Measurements from ENCODE around the gene TST. TPM values are rescaled to one million over a fixed set of nuclear protein-coding genes. Genes with fewer than 3 reads are reported as not detected.

The TST gene
- total RNA-seq, 2 donors from 2014 or later, result 3.5 to 6.7 TPM

DNA sequence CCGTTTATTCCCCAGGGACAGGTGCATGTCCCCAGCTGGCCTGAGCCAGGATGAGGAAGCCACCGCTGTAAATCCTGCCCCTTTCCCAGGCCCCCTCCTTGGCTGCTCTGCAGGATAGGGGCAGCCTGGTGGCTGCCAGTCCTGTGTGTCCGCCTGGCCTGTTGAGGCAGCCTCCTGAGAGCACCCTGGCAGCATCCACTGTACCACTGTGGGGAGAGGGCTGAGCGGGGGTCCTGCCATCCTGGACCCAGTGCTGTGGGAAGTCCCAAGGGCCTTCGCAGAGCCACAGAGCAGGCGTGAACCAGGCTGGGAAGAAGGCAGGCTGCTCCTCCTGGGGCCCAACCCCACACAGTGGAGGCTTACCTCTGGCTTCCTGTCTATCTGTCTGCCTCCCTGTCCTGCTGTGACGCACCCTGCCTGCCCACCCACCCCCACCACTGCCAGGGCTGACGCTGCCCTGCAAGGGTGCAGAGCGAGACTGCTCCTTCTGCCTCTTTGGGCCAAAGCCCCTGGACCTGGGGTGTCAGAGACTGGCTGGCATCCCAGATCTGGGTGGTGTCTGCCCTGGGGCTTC is 40.7 kb upstream of the TST start:
- no peak for DNase-seq
- H3K36me3 Mint-ChIP-seq (ENCODE audit: insufficient read depth in 2 of 2), result peaks cover 1 to 3% of the 10 kb centered on the region in 2 donors
- no peak overlapping the region for H3K27ac Mint-ChIP-seq
- no peaks in the 10 kb centered on the region for H3K9me3 Mint-ChIP-seq
- H3K4me3 Mint-ChIP-seq, result peak overlapping the region; percentile 82 to 88
- ATAC-seq (replicated peaks in 1 of 2), result peak; percentile 43 to 58
- no peaks in the 10 kb centered on the region for H3K27me3 Mint-ChIP-seq (ENCODE audit: low read depth)
- H3K4me1 Mint-ChIP-seq (ENCODE audit: low read depth), result peaks cover 28% of the 10 kb centered on the region

DNA sequence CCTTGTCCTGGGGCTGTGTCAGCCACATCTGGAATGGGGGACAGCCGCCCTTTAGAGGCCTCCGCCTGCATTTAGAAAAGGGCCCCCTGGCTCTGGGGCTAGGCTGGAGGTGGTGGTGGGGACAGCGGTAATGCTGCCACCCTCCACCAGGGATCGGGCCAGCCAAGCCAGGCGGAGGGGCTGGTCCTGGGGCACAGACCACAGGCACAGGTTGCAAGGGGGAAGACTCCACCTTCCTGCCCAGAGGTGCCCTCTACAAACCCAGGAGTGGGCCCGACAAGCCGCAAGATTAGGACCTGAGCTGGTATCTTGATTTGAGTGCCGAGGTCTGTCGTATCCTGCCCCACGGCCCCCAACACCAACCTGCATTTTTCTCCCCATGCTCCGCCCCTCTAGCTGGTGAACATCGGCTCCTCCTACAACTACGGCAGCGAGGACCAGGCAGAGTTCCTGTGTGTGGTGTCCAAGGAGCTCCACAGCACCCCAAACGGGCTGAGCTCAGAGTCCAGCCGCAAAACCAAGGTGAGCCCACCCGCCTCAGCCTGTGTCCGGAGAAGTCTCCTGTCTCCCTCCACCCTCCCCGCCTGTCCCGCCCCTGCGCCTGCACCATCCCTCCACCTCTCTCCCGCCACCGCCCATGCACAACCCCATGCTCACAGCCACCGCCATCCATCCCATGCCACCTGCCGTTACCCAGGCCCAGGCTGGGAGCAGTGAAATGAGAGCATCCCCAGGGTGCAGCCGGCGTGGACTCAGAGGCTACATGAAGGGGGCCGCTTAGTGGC is 39.9 kb upstream of the TST start:
- no peak overlapping the region for H3K27ac Mint-ChIP-seq
- no peak for ATAC-seq (replicated peaks in 1 of 2)
- H3K4me3 Mint-ChIP-seq, result no peak overlapping the region
- no peaks in the 10 kb centered on the region for H3K9me3 Mint-ChIP-seq
- peaks cover 1 to 2% of the 10 kb centered on the region in 2 donors for H3K36me3 Mint-ChIP-seq (ENCODE audit: insufficient read depth in 2 of 2)
- H3K4me1 Mint-ChIP-seq (ENCODE audit: low read depth), result peaks cover 28% of the 10 kb centered on the region
- H3K27me3 Mint-ChIP-seq (ENCODE audit: low read depth), result no peaks in the 10 kb centered on the region
- no peak for DNase-seq

DNA sequence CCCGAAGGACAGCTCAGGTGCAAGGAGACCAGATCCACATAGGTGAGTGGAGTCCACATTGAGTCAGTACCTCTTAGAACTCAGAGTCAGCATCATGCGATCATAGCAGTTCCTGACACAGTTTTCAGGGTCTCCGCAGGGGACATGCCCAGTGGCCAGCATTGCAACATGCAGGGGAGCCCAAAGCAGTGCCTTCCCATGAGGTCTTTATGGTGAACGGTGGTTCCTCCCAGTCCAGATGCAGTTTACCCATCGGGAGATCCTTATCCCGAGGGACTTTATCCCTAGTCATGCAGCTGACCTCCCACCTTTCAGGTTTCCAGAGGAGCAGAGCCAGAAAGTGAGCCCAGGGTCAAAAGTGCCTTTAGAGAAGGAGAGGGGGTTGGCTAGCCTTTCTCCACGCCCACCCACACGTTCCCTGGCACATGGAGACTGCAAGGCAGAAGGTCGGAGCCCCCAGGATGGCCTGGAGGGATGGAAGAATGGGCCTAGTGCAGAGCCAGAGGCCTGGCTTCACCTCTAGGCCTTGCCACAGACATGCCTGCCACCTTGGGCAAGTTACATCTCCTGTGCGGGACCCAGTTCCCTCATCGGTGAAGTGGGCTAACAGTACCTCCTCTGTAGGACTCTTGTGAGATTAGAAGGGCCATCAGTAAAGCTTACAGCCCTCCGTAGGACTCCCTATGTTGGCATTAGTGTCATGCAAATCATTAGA is 38.7 kb upstream of the TST start:
- no peak for DNase-seq
- H3K9me3 Mint-ChIP-seq, result no peaks in the 10 kb centered on the region
- ATAC-seq (replicated peaks in 1 of 2), result no peak
- no peaks in the 10 kb centered on the region for H3K27me3 Mint-ChIP-seq (ENCODE audit: low read depth)
- H3K4me1 Mint-ChIP-seq (ENCODE audit: low read depth), result peaks cover 34% of the 10 kb centered on the region
- H3K27ac Mint-ChIP-seq, result no peak overlapping the region
- no peak overlapping the region for H3K4me3 Mint-ChIP-seq
- peaks cover 1 to 2% of the 10 kb centered on the region in 2 donors for H3K36me3 Mint-ChIP-seq (ENCODE audit: insufficient read depth in 2 of 2)

DNA sequence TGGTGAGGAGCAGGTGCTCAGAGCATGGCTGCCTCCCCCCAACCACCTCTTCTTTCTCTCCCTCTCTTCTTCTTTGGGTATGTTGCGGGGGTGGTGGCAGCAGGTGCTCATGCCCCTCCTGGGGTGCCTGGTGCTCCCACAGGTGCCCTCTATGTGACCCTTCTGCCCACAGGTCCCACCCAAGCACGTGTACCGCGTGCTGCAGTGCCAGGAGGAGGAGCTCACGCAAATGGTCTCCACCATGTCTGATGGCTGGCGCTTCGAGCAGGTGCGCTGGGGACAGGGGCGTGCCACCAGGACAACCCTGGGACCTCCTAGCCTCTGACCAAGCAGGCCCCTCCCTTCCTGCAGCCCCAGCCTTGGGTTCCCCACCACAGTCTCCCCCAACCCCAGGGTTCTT is 38.0 kb upstream of the TST start:
- no peak overlapping the region for H3K27ac Mint-ChIP-seq
- H3K27me3 Mint-ChIP-seq (ENCODE audit: low read depth), result no peaks in the 10 kb centered on the region
- peaks cover 1 to 2% of the 10 kb centered on the region in 2 donors for H3K36me3 Mint-ChIP-seq (ENCODE audit: insufficient read depth in 2 of 2)
- no peak for ATAC-seq (replicated peaks in 1 of 2)
- H3K9me3 Mint-ChIP-seq, result no peaks in the 10 kb centered on the region
- no peak for DNase-seq
- H3K4me1 Mint-ChIP-seq (ENCODE audit: low read depth), result peaks cover 40% of the 10 kb centered on the region
- H3K4me3 Mint-ChIP-seq, result no peak overlapping the region

DNA sequence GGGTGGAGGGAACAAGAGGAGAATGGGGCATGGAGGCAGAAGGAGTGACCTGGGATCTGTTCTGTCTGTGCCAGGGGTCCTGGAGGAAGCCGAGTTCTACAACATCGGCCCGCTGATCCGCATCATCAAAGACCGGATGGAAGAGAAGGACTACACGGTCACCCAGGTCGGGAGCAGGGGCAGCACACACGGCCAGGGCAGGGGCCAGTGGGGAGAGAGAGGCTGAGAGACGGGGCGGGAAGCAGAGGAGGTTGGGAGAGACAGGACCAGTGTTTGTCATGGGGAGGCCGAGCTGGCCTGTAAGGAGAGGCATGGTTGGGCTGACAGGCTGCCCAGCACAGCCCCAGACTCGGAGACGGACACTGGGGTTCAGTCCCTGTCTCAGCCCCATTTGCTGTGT is 37.0 kb upstream of the TST start:
- DNase-seq (no peak), ATAC-seq (replicated peaks in 1 of 2) (no peak)
- peaks cover 32% of the 10 kb centered on the region for H3K4me1 Mint-ChIP-seq (ENCODE audit: low read depth)
- H3K27ac Mint-ChIP-seq, result no peak overlapping the region
- H3K27me3 Mint-ChIP-seq (ENCODE audit: low read depth), result no peaks in the 10 kb centered on the region
- H3K9me3 Mint-ChIP-seq, result no peaks in the 10 kb centered on the region
- H3K4me3 Mint-ChIP-seq, result no peak overlapping the region
- peaks cover 1 to 2% of the 10 kb centered on the region in 2 donors for H3K36me3 Mint-ChIP-seq (ENCODE audit: insufficient read depth in 2 of 2)

DNA sequence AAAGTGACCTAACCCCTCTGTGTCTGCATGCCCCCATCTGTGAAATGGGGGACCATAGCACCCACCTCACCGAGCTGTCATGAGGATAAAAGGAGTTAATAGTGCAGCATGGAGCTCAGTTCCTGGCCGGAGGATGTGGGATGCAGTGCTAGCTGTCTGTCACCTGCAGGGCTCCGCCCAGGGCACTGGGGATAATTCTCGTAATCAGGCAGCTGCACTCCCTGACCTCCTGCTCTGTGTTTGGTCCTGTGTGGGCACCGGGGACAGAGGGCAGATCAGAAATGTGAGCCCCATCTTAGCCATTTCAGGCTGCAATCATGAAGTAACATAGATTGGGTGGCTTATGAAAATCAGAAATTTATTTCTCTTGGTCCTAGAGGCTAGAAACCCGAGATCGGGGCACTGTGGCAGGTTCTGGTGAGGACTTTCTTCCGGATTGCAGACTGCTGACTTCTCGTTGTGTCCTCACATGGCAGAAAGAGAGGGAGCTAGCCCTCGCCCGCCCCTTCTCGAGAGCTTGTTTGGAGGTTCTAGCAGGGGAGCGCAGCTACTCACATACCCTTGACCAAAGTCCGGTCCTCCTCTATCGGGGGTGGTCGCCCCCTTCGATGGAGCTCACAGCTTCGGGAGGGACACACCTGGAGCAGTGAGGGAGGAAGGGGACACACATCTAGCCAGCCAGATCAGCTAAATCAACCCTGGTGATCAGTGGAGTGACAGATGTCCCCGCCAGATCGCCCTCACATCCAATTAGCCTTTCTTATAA is 35.5 kb upstream of the TST start:
- DNase-seq, result no peak
- Mint-ChIP-seq H3K36me3 (ENCODE audit: insufficient read depth in 2 of 2) (peaks cover 0 to 2% of the 10 kb centered on the region in 2 donors), H3K27me3 (ENCODE audit: low read depth) (no peaks in the 10 kb centered on the region), H3K27ac (no peak overlapping the region), H3K4me3 (no peak overlapping the region), H3K4me1 (ENCODE audit: low read depth) (peaks cover 17% of the 10 kb centered on the region), H3K9me3 (no peaks in the 10 kb centered on the region)
- no peak for ATAC-seq (replicated peaks in 1 of 2)

DNA sequence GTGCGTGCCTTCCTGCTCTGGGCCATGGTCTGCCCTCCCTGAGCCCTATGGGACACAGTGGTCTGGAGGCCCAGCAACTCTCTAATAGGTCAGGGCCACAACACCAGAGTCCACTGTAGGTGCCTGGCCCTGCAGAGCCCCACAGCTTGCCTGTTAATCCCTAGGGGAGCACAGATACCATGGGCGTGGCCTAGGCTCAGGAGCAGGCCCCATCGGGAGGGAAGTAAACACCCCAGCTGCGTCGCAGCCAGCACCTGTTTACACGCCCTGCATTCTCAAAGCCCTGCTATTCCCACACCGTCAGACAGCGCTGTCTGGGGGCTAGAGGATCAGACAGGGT is 34.8 kb upstream of the TST start:
- no peak overlapping the region for H3K27ac Mint-ChIP-seq
- H3K4me3 Mint-ChIP-seq, result no peak overlapping the region
- H3K4me1 Mint-ChIP-seq (ENCODE audit: low read depth), result peaks cover 15% of the 10 kb centered on the region
- peaks cover 0 to 2% of the 10 kb centered on the region in 2 donors for H3K36me3 Mint-ChIP-seq (ENCODE audit: insufficient read depth in 2 of 2)
- no peaks in the 10 kb centered on the region for H3K9me3 Mint-ChIP-seq
- no peaks in the 10 kb centered on the region for H3K27me3 Mint-ChIP-seq (ENCODE audit: low read depth)
- ATAC-seq (replicated peaks in 1 of 2) (no peak), DNase-seq (no peak)

DNA sequence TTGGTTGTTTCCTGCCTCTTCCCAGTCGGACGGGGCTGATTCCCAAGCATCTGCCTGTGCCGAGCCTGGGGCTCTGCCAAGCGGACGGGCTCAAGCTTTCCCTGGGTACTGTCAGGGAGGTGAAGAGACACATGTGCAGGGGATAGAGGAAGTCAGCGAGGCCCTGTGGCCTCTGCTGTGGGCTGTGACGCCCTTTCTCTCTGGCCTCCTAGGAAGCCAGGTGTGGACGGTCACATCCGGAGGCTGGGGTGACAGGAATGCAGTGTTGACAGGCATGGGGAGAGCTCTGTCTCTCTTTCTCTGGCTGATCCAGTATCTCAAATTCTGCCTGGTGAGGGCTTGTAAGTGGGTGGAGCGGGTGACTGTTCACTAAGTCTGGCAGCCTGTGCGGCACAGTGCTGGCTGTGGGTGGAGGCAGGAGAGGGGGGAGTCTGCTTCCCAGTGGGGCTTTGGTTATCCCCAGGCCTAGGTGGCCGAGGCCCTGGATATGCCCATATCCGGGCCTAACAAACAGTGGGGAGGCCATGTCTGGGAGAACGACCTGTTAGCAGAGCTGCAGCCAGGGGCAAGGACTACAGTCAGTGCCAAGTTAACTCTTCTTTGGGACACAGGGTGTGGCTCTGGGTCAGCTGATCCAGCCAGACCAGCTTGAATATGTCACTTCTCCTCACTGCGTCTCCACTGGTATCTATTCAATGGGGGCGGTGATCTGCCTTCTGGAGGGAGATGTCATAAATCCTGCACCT is 34.2 kb upstream of the TST start:
- Mint-ChIP-seq H3K4me1 (ENCODE audit: low read depth) (peaks cover 15% of the 10 kb centered on the region), H3K9me3 (no peaks in the 10 kb centered on the region), H3K4me3 (peak overlapping the region in 1 of 2 donors; percentile 88), H3K27me3 (ENCODE audit: low read depth) (no peaks in the 10 kb centered on the region), H3K27ac (no peak overlapping the region), H3K36me3 (ENCODE audit: insufficient read depth in 2 of 2) (peaks cover 0 to 2% of the 10 kb centered on the region in 2 donors)
- DNase-seq, result no peak
- no peak for ATAC-seq (replicated peaks in 1 of 2)

DNA sequence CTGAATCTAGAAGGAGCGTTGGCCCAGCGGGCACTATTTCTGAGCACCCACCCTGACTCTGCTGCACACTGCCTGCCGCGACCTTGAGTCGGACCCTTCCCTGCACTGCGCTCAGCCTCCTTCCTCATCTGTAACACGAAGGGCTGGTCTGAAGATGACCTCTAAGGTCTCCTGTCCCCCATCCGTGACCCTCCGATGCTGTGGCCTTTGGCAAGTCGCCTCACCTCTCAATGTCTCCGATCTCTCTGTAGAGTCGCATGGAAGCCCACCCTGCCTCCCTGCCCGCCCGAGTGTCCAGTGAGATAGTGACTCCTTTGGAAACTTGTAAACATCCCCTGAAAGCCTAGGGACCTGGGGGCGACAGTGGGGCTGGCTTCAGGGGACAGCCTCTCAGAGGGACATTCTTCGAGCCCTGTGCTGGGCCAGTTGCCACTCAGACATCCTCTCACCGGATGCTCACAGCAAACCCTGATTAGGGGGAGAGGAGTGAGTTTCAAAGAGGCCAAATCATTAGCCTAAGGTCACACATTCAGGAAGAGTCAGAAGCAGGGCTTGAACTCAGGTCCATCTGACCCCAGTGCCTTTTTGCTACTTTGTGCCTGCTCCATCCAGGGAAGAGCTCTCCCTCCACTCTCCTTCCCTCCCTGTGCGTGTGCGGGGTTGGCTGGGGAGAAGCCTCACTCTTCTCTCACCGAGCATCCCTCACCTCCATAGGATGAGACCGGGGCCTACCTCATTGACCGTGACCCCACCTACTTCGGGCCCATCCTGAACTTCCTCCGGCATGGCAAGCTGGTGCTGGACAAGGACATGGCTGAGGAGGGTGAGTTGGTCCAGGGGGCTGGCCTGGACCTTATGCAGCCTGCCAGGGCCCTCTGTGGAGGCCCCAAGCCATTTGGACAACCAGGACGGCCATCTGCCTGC is 33.4 kb upstream of the TST start:
- ATAC-seq (replicated peaks in 1 of 2) (no peak), DNase-seq (no peak)
- Mint-ChIP-seq H3K4me3 (peak overlapping the region; percentile 75 to 88), H3K27me3 (ENCODE audit: low read depth) (no peaks in the 10 kb centered on the region), H3K36me3 (ENCODE audit: insufficient read depth in 2 of 2) (peaks cover 0 to 2% of the 10 kb centered on the region in 2 donors), H3K9me3 (no peaks in the 10 kb centered on the region), H3K4me1 (ENCODE audit: low read depth) (peaks cover 15% of the 10 kb centered on the region), H3K27ac (no peak overlapping the region)

DNA sequence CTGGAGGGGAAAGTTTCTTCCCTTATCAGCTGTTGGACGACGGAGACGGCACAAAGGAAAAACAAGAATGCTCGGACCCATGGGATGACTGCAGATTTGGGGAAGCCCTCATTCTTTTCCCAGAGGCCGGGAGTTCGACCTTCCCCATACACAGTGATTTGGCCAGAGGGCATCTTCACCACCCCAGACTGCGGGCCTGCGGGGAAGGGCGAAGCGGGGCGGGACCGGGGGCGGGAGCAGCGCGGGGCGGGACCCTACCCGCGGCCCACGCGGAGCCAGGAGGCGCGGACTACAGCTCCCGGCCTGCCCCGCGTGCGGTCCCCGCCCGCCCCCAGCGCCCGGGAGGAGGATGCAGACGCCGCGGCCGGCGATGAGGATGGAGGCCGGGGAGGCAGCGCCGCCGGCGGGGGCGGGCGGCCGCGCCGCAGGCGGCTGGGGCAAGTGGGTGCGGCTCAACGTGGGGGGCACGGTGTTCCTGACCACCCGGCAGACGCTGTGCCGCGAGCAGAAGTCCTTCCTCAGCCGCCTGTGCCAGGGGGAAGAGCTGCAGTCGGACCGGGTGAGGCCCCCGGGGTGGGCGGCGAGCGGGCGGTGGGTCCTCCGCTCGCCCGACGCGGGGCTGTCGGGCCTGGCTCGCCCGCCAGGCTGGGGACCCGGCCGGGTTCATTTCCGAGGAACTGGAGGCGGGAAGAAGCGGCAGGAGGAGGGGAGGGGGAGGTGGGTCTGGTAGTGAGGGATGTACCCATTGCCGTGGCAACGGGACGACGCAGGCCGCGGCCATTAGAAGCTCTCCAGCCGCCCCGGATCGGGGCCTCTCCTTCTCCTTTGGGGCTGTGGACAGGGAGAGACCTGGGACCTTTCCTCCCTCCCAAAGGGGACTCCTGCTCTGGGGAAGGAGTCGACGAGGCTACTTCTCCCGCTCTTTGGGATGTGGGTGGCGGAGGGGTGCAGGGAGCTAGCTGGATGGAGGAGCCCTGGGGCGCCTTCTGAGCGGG is 32.4 kb upstream of the TST start, which contains the start of gene KCTD17:
Gene KCTD17, plus strand, starts transcription at position 352 of the 995 bp plus-strand sequence. Its CDS starts 19 bp downstream, at position 371.
- peak; percentile 100 for ATAC-seq (replicated peaks in 1 of 2)
- H3K4me3 Mint-ChIP-seq, result peak within 1 kb of the TSS; percentile 75 to 88
- H3K36me3 Mint-ChIP-seq (ENCODE audit: insufficient read depth in 2 of 2), result no peaks in the 10 kb centered on the region
- H3K27me3 Mint-ChIP-seq (ENCODE audit: low read depth), result no peaks in the 10 kb centered on the region
- peak; percentile 87 to 89 for DNase-seq
- no peak within 1 kb of the TSS for H3K27ac Mint-ChIP-seq
- no peaks in the 10 kb centered on the region for H3K9me3 Mint-ChIP-seq
- H3K4me1 Mint-ChIP-seq (ENCODE audit: low read depth), result peaks cover 15% of the 10 kb centered on the region

DNA sequence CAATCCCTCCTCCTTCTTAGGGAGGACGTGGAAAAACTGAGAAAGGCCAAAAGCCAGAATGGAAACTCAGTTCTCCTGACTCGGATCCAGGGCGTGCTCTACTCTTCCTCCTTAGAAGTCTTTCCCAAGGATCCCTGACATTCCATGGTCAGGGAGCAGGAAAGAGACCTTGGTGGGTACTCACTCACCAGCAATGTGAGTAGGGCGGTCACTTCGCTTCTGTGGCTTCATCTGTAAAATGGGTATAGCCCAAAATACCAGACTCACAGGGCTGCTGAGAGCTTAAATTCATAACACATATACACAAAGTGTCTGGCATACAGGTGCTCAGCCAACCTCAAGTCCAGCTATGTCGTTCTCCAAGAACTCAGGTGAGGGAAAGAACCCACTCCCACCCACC is 31.7 kb upstream of the TST start:
- Mint-ChIP-seq H3K27me3 (ENCODE audit: low read depth) (no peaks in the 10 kb centered on the region), H3K36me3 (ENCODE audit: insufficient read depth in 2 of 2) (no peaks in the 10 kb centered on the region), H3K4me3 (peak overlapping the region; percentile 75 to 88), H3K27ac (no peak overlapping the region), H3K4me1 (ENCODE audit: low read depth) (peaks cover 15% of the 10 kb centered on the region), H3K9me3 (no peaks in the 10 kb centered on the region)
- DNase-seq (no peak), ATAC-seq (replicated peaks in 1 of 2) (no peak)
